GM18520 (cell line): Measurements from ENCODE around the gene DGAT2.

Source experiments
- ATAC-seq: cut with Tn5 transposase; IDR thresholded peaks from one replicate; pipeline ENCODE4 v1.9.1; 2021; ENCODE audit not compliant: unreplicated experiment

DGAT2 gene

DNA sequence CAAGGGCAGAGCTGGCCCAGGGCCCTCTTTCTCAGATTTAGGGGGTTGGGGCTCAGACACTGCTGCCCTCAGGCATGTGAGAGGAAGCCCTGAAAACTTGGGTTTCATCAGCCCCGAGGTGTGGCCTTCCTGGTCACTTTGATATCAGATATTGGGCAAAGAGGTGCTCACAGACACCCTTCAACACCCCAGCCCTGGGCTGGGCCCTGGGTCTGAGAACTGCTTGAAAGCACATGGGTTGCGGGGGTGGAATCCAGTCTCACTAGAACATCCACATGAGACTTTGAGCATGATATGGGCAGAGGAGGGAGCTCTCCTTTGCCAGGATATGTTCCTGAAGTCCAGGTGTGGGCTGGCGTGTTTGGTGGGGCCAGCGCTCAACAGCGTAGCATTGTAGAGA, 10.4 kb downstream of the DGAT2 start:
- ATAC-seq: no peak

GRCh38 chr11:75779960-75780359, 11.4 kb downstream of the DGAT2 start:
- no peak for ATAC-seq

GRCh38 chr11:75780888-75781287, 12.3 kb downstream of the DGAT2 start:
- ATAC-seq: no peak

DNA sequence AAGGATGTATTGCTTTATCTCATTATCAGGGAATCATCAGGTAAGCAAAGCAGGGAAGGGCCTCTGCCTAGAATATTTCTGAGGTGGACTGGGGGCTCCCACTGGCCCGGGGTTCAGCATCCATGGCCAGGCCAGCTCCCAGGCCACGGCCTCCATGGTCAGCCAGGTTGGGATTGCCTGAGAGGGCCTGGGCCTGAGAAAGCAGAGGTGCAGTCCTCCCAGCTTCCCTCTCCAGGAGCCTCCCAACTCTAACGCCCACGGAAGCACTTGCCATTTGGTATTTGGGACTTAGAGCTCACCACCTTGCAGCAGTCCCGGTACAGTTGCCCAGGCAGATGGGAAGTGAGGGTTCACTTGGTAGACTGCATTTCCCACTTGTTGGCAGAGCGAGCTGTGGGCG, 12.7 kb downstream of the DGAT2 start:
- ATAC-seq: no peak

DNA sequence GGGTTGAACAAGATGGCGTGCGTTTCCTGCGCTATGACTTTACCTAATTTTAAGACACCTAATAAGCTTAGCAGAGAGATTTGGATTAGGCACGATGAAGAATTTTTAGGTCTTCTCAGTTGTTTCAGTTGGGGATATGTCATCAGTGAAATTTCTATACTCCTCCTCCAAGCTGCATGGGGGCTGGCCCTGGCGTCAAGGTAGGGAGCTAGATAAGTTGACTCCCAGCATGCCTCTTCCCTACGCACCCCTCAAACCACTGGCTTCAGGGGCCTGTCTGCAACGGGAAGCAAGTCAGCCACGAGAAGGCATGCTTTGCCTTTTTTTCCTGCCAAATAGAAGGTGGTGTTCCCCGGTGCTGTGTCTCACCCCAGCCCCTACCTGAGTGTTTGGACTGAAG, 13.3 kb downstream of the DGAT2 start:
- ATAC-seq: no peak

DNA sequence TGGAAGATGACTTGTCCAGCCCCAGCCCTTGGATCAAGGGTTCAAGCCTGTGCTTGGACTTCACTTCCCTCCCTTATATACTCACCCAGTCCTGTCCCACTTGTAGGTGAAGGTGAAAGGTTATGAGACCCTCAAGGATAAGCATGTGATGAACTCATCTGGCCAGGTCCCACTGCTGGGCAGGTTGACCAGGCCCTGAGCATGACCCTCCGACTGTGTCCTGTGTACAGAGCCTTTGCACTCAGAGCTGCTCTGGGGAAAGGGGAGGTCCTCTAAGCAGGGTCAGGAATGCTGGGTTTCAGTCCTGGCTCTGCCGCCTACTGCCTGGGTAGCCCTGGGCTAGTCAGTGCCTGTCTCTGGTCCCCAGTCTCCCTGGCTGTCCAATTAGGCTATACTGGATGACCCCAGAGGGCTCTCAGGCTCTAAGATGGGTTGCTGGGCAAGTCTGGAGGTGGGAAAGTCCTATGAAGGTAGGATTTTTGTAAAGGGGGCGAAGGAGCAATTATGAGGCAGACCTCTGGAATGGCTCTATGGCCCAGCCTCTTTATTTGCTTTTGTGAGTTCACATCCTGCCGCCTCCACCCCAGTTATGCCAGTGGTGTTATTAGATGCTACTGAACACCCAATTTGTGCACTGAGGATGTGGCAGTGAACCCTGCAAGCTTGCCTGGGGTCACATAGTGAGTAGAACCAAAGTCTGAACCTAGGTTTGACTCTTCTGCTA, 14.1 kb downstream of the DGAT2 start:
- ATAC-seq: no peak

- no peak for ATAC-seq
Observed at GRCh38 chr11:75783416-75784084, 15.0 kb downstream of the DGAT2 start.

DNA sequence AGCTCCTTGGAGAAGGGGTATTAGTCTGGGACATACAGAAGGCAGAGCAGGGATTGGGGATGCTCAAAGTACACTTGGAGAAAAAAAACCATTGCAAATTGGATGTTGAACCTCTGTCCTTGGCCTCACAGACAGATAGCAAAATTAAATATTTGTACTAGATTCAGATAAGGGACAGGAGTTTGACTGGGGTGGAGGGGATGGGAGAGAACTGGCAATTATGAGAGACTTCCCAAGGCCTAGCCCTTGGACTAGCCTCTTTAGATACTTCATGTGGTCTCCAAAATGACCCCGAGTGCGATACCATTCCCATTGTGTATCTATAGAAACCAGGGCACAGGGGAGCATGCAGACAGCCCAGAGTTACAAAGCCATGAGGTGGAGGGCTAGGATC, 15.5 kb downstream of the DGAT2 start:
- no peak for ATAC-seq

- ATAC-seq: no peak
Observed at GRCh38 chr11:75784506-75784905, 15.9 kb downstream of the DGAT2 start.

GRCh38 chr11:75785187-75785586, 16.6 kb downstream of the DGAT2 start:
- ATAC-seq: no peak

DNA sequence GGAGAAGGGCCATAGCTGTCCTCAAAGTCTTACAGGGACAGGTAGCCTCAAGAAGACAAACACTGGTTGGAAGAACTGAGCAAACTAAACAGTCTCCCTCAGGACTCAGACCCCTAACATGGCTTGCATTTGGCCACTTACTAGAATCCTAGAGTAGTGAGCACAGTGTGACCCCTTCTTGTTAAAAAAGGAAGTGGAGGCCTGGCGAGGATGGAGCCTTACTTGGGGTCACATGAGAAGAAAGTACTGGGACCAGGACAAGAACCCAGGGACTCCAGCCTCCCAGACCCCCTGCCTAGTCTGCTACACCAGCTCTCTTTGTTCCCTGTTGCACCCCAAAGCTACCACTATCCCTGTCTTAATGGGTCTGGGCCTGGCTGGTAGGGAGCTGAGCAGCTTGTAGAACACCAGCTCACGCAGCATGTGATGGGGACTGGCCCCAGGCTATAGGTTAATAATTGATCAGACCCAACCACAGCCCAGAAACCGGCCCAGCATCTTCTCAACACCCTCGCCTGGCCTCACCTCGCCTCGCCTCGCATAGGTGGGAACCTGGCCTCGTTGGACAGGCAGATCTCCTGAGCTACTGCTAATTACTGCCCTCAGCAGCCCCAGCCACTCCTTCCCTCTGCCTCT, 17.6 kb downstream of the DGAT2 start:
- ATAC-seq: no peak

- ATAC-seq: no peak
Observed at GRCh38 chr11:75789521-75789920, 20.9 kb downstream of the DGAT2 start.

- no peak for ATAC-seq
Observed at GRCh38 chr11:75790986-75791385, 22.4 kb downstream of the DGAT2 start.

- no peak for ATAC-seq
Observed at GRCh38 chr11:75792127-75792731, 23.7 kb downstream of the DGAT2 start.

DNA sequence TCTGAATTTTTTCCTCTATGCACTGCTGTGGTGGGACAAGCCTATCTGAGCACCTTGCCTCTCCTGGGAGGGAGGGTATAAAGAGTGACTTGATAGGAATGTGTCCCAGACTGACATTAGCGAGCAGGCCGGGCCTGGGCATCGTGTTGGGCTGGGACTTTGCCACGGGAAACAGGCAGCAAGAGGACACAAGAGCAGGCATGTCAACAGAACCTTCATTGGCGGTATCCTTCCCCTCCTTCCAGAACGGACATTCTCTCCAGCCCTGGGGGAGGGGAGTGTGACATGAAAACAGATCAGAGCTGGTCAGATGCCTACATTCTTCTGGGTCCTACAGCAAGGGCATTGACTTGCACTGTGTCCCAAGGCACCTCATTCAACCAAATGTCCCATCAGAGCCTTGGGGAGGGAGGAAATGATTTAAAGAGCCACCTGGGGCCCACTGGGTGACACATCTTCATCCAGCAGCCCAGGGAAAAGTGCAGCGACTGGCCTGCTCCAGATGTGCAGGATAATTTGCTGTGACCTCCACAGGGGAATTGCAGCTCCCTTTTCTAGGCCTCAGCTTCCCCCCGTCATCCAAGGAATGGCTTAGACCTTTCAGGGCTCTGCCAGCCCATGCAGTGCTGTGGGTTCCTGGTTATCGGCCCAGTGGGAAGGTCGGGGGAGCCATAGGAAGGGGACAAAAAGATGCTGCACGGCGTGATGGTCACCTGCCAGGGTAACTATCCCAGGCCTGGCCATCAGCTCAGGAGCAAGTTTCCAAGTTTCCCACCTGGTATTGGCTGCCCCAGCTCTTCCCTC, 24.6 kb downstream of the DGAT2 start:
- ATAC-seq: no peak

DNA sequence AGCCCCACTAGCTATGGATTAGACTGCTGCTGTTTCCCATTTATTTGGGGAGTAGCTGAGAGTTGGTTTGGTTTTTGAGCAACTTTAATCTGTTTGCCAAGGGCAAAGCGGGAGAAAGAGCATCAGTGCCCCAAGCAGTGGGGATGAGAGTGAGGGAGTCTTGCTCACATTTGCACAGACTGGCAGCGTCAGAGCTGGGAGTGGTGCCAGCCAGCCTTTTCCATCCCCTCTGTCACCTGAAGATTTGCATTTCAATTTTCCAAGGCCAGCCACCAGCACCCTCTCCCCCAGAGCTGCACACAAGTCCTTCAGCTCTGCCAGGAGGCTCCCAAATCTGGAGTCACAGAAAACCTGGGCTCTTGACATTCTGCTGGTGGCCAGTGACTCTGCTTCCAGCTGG, 25.4 kb downstream of the DGAT2 start:
- no peak for ATAC-seq

DNA sequence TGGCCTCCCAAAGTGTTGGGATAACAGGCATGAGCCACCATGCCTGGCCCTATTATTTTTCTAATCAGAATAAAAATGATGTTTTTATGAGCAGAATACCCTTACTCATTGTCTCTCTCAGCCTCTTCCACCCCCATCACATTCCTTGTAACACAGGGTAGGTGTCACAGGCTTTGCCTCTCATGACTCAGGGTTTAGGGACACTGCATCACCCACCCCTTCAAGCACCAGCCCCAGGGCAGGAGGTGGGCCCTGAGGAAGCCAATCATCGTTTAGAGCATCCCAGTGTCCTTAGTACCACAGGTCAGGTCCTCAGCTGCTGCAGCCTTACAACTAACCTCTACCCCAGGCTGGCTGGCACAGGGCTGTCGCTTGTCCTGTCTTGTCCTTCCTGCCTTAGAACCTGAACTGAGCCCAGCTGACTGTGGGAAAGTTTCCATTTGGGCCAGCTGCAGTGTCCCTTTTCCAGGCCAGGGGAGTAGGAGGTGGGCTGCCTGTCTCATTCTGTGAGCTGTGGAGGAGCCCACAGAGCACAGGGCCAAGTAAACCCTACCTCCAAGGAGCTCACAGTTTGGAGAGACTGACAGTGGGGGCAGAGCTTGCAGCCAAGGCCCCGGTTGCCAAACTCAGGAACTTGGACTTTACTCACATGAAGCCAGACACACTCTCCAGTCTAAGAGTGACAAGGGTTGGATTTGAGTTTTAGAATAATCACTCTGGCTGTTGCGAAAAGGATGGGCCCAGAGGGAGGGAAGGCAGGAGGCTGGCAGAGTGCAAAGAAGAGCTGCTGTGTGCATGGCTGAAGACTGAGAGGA, 26.9 kb downstream of the DGAT2 start:
- ATAC-seq: no peak

DNA sequence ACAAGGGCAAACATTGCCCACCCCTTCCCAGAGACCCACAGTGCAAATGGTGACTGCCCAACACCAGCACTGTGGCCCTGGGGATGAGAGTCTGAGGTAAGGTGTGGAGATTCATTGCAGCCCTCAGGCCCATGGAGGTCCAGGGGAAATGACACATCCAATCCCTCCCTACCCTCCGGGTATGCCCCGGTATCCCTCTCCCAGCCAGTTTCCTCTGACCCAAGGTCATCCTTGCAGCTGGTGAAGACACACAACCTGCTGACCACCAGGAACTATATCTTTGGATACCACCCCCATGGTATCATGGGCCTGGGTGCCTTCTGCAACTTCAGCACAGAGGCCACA, 27.5 kb downstream of the DGAT2 start:
- no peak for ATAC-seq

GRCh38 chr11:75797116-75797515, 28.5 kb downstream of the DGAT2 start:
- ATAC-seq: no peak

DNA sequence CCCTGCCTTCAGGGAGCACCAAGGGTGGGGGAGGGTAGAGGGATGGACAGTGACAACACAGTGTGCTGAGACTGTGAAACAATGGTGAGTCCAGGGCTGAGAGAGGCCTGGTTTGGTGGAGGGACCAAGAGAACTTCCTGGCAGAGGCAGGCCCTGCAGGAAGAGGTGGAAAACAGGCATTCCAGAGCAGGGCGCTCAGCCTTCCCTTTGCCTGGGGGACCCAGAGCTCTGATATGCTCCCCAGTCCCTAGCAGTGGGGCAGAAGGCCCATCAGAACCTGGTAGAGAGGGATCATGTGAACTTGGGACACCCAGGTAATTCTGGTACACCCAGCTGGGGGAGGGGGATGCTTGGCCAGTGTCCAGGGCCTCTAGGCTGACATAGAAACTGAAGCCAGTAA, 29.2 kb downstream of the DGAT2 start:
- ATAC-seq: no peak
